Activated T-cell treated with anti-CD3 and anti-CD28 coated beads, Interleukin-2, amount 50 U/mL, for 4 hours (primary cell): ENCODE data around the gene ARID5B. TPM values are rescaled to one million over a fixed set of nuclear protein-coding genes. Genes with fewer than 3 reads are reported as not detected.
A peak's percentile ranks its signal among the peaks of the same experiment; 100 is the strongest.

ENCODE experiments used
- ATAC-seq, 2 donors: fragments of 200-7000 bp; cut with Tn5 transposase; one replicate each; pipeline ENCODE4 v1.10.0; 2021
- DNase-seq: peaks from one replicate; pipeline ENCODE4 v3.0.0-alpha.2; 2020
- H3K27me3 Mint-ChIP-seq: one replicate; pipeline ENCODE4 v1.8.0; 2021; ENCODE audit warnings: low read depth, mixed read lengths
- H3K36me3 Mint-ChIP-seq: one replicate; pipeline ENCODE4 v1.8.0; 2022; ENCODE audit warnings: mixed read lengths; ENCODE audit not compliant: insufficient read depth
- H3K4me1 Mint-ChIP-seq: one replicate; pipeline ENCODE4 v1.8.0; 2021; ENCODE audit warnings: low read depth, mixed read lengths
- H3K4me3 Mint-ChIP-seq: one replicate; pipeline ENCODE4 v1.8.0; 2021; ENCODE audit warnings: mild to moderate bottlenecking, moderate library complexity, mixed read lengths
- H3K9me3 Mint-ChIP-seq: one replicate; pipeline ENCODE4 v1.8.0; 2021; ENCODE audit warnings: mixed read lengths
- total RNA-seq, 3 donors: library from RNA; stranded (reverse); gene quantifications; one replicate each; pipeline ENCODE4 v1.2.1, GENCODE V29; 2021

The ARID5B gene
- total RNA-seq, 3 donors from 2014 or later = 50.8 to 83.7 (median 69.8) TPM

GRCh38 chr10:62084451-62084850 lies 183.0 kb downstream of the ARID5B start:
- H3K9me3 Mint-ChIP-seq = no peaks in the 10 kb centered on the region
- no peak for ATAC-seq
- no peak for DNase-seq
- H3K36me3 Mint-ChIP-seq = peaks cover 63% of the 10 kb centered on the region
- peaks cover 77% of the 10 kb centered on the region for H3K4me1 Mint-ChIP-seq
- no peak overlapping the region for H3K4me3 Mint-ChIP-seq
- no peaks in the 10 kb centered on the region for H3K27me3 Mint-ChIP-seq

- Mint-ChIP-seq H3K27me3 (no peaks in the 10 kb centered on the region), H3K4me1 (peaks cover 71% of the 10 kb centered on the region), H3K9me3 (no peaks in the 10 kb centered on the region), H3K36me3 (peaks cover 63% of the 10 kb centered on the region), H3K4me3 (no peak overlapping the region)
- ATAC-seq (no peak), DNase-seq (no peak)
Observed at GRCh38 chr10:62085404-62085803, 183.9 kb downstream of the ARID5B start.

GRCh38 chr10:62085821-62086220 lies 184.3 kb downstream of the ARID5B start:
- no peak for DNase-seq
- Mint-ChIP-seq H3K4me1 (peaks cover 67% of the 10 kb centered on the region), H3K4me3 (no peak overlapping the region), H3K9me3 (no peaks in the 10 kb centered on the region), H3K27me3 (no peaks in the 10 kb centered on the region), H3K36me3 (peaks cover 65% of the 10 kb centered on the region)
- no peak for ATAC-seq

- DNase-seq = no peak
- no peaks in the 10 kb centered on the region for H3K9me3 Mint-ChIP-seq
- ATAC-seq = no peak
- no peaks in the 10 kb centered on the region for H3K27me3 Mint-ChIP-seq
- no peak overlapping the region for H3K4me3 Mint-ChIP-seq
- H3K4me1 Mint-ChIP-seq = peaks cover 52% of the 10 kb centered on the region
- H3K36me3 Mint-ChIP-seq = peaks cover 71% of the 10 kb centered on the region
Observed at GRCh38 chr10:62087329-62087728, 185.8 kb downstream of the ARID5B start.

- ATAC-seq (no peak), DNase-seq (no peak)
- H3K36me3 Mint-ChIP-seq = peaks cover 76% of the 10 kb centered on the region
- H3K4me1 Mint-ChIP-seq = peaks cover 44% of the 10 kb centered on the region
- no peaks in the 10 kb centered on the region for H3K9me3 Mint-ChIP-seq
- H3K27me3 Mint-ChIP-seq = no peaks in the 10 kb centered on the region
- H3K4me3 Mint-ChIP-seq = no peak overlapping the region
Observed at GRCh38 chr10:62088786-62089185, 187.3 kb downstream of the ARID5B start.

- H3K27me3 Mint-ChIP-seq = no peaks in the 10 kb centered on the region
- H3K4me3 Mint-ChIP-seq = no peak overlapping the region
- H3K9me3 Mint-ChIP-seq = no peaks in the 10 kb centered on the region
- DNase-seq = no peak
- peaks cover 36% of the 10 kb centered on the region for H3K4me1 Mint-ChIP-seq
- H3K36me3 Mint-ChIP-seq = peaks cover 80% of the 10 kb centered on the region
- no peak for ATAC-seq
Observed at GRCh38 chr10:62092301-62093030, 191.0 kb downstream of the ARID5B start.

- DNase-seq (no peak), ATAC-seq (no peak)
- Mint-ChIP-seq H3K4me1 (peaks cover 28% of the 10 kb centered on the region), H3K4me3 (no peak overlapping the region), H3K27me3 (no peaks in the 10 kb centered on the region), H3K36me3 (peaks cover 73% of the 10 kb centered on the region), H3K9me3 (no peaks in the 10 kb centered on the region)
Observed at GRCh38 chr10:62093863-62094291, 192.4 kb downstream of the ARID5B start.

GRCh38 chr10:62095181-62096122 lies 194.0 kb downstream of the ARID5B start:
- no peak for ATAC-seq
- Mint-ChIP-seq H3K36me3 (peaks cover 60% of the 10 kb centered on the region), H3K4me1 (peaks cover 24% of the 10 kb centered on the region), H3K4me3 (no peak overlapping the region), H3K9me3 (no peaks in the 10 kb centered on the region), H3K27me3 (no peaks in the 10 kb centered on the region)
- no peak for DNase-seq

GRCh38 chr10:62096256-62096933 lies 194.9 kb downstream of the ARID5B start:
- Mint-ChIP-seq H3K4me3 (no peak overlapping the region), H3K4me1 (peaks cover 24% of the 10 kb centered on the region), H3K36me3 (peaks cover 50% of the 10 kb centered on the region), H3K9me3 (no peaks in the 10 kb centered on the region), H3K27me3 (no peaks in the 10 kb centered on the region)
- no peak for ATAC-seq
- DNase-seq = no peak

GRCh38 chr10:62098278-62099121 lies 197.0 kb downstream of the ARID5B start:
- Mint-ChIP-seq H3K9me3 (no peaks in the 10 kb centered on the region), H3K36me3 (peaks cover 33% of the 10 kb centered on the region), H3K27me3 (no peaks in the 10 kb centered on the region), H3K4me3 (no peak overlapping the region), H3K4me1 (peaks cover 20% of the 10 kb centered on the region)
- ATAC-seq = peak; percentile 32 to 51
- no peak for DNase-seq

GRCh38 chr10:62099299-62099698 lies 197.8 kb downstream of the ARID5B start:
- DNase-seq = no peak
- H3K9me3 Mint-ChIP-seq = no peaks in the 10 kb centered on the region
- no peak overlapping the region for H3K4me3 Mint-ChIP-seq
- no peaks in the 10 kb centered on the region for H3K27me3 Mint-ChIP-seq
- H3K4me1 Mint-ChIP-seq = peaks cover 14% of the 10 kb centered on the region
- peaks cover 25% of the 10 kb centered on the region for H3K36me3 Mint-ChIP-seq
- no peak for ATAC-seq

GRCh38 chr10:62103857-62104256 lies 202.4 kb downstream of the ARID5B start:
- ATAC-seq (no peak), DNase-seq (no peak)
- Mint-ChIP-seq H3K4me3 (no peak overlapping the region), H3K27me3 (no peaks in the 10 kb centered on the region), H3K36me3 (no peaks in the 10 kb centered on the region), H3K9me3 (no peaks in the 10 kb centered on the region), H3K4me1 (peaks cover 27% of the 10 kb centered on the region)

GRCh38 chr10:62106929-62107519 lies 205.5 kb downstream of the ARID5B start:
- Mint-ChIP-seq H3K9me3 (no peaks in the 10 kb centered on the region), H3K36me3 (no peaks in the 10 kb centered on the region), H3K4me1 (peaks cover 40% of the 10 kb centered on the region), H3K4me3 (no peak overlapping the region), H3K27me3 (no peaks in the 10 kb centered on the region)
- no peak for ATAC-seq
- DNase-seq = no peak
